Measurements from ENCODE around the gene RABL6.
"Not testable (repeated sequence)": the region's sequence is repeated elsewhere in the genome, so short reads cannot be mapped to it uniquely, and the experiment has no call there.

RABL6 gene

GRCh38 chr9:136794281-136794999 is 13.3 kb upstream of the RABL6 start:
- ATAC-seq = no peak

GRCh38 chr9:136795000-136795348 is 12.8 kb upstream of the RABL6 start:
- TF ChIP-seq CSDC2 (CRISPR knock-in tag; IDR thresholded peaks at IDR 0.05) (no peak), GLIS3 (CRISPR knock-in tag; IDR thresholded peaks at IDR 0.05) (no peak), ZFP3 (CRISPR knock-in tag; IDR thresholded peaks at IDR 0.05) (no peak)
- ATAC-seq = no peak

More at GRCh38 chr9:136794281-136794999, 13.3 kb upstream of the RABL6 start:
- no peak for TF ChIP-seq ZFP3 (CRISPR knock-in tag; IDR thresholded peaks at IDR 0.05)
- no peak for TF ChIP-seq ARNTL (CRISPR knock-in tag; IDR thresholded peaks at IDR 0.05; ENCODE audit: borderline replicate concordance, low read depth)
- TF ChIP-seq TSHZ2 (CRISPR knock-in tag; IDR thresholded peaks at IDR 0.05) = no peak
- TF ChIP-seq ESRRG (CRISPR knock-in tag; IDR thresholded peaks at IDR 0.05) = no peak
- TF ChIP-seq RARB (CRISPR knock-in tag; IDR thresholded peaks at IDR 0.05) = no peak
- TF ChIP-seq TOX (CRISPR knock-in tag; IDR thresholded peaks at IDR 0.05; ENCODE audit: borderline replicate concordance) = no peak
- no peak for TF ChIP-seq OSR1 (CRISPR knock-in tag; IDR thresholded peaks at IDR 0.05)
- no peak for TF ChIP-seq ZNF8 (CRISPR knock-in tag; IDR thresholded peaks at IDR 0.05)
- no peak for TF ChIP-seq BACH2 (CRISPR knock-in tag; IDR thresholded peaks at IDR 0.05; ENCODE audit: borderline replicate concordance)
- TF ChIP-seq PPARA (CRISPR knock-in tag; IDR thresholded peaks at IDR 0.05; ENCODE audit: borderline replicate concordance) = no peak
- TF ChIP-seq POU6F1 (CRISPR knock-in tag; IDR thresholded peaks at IDR 0.05; ENCODE audit: borderline replicate concordance, low read depth) = no peak
- TF ChIP-seq SNAI2 (CRISPR knock-in tag; IDR thresholded peaks at IDR 0.05) = no peak
- TF ChIP-seq TCF4 (CRISPR knock-in tag; IDR thresholded peaks at IDR 0.05; ENCODE audit: borderline replicate concordance) = no peak
- TF ChIP-seq CSDC2 (CRISPR knock-in tag; IDR thresholded peaks at IDR 0.05) = no peak
- no peak for TF ChIP-seq CSRNP3 (CRISPR knock-in tag; IDR thresholded peaks at IDR 0.05)
- TF ChIP-seq CREB5 (CRISPR knock-in tag; IDR thresholded peaks at IDR 0.05; ENCODE audit: low read depth) = no peak

GRCh38 chr9:136796238-136796774 is 11.4 kb upstream of the RABL6 start, which contains the start of gene CCDC183:
Gene CCDC183 (plus strand): TSS chr9:136796338. CDS start chr9:136796398, 60 bp downstream.
- ATAC-seq = no peak
- TF ChIP-seq ZFP3 (CRISPR knock-in tag; IDR thresholded peaks at IDR 0.05) (0 out of 2 replicates have a peak, but pooled peaks have one; percentile 26), ARNTL (CRISPR knock-in tag; IDR thresholded peaks at IDR 0.05; ENCODE audit: borderline replicate concordance, low read depth) (no peak)

- peak; percentile 13; the same call in 1 of the 2 replicates for TF ChIP-seq TCF4 (CRISPR knock-in tag; IDR thresholded peaks at IDR 0.05; ENCODE audit: borderline replicate concordance)
- not testable (repeated sequence) for ATAC-seq
Measured at GRCh38 chr9:136796775-136797347, 10.9 kb upstream of the RABL6 start.

- no peak for ATAC-seq
- no peak for TF ChIP-seq BACH2 (CRISPR knock-in tag; IDR thresholded peaks at IDR 0.05; ENCODE audit: borderline replicate concordance)
- TF ChIP-seq POU6F1 (CRISPR knock-in tag; IDR thresholded peaks at IDR 0.05; ENCODE audit: borderline replicate concordance, low read depth) = no peak
- TF ChIP-seq ZNF70 (CRISPR knock-in tag; IDR thresholded peaks at IDR 0.05) = no peak
- TF ChIP-seq TOX (CRISPR knock-in tag; IDR thresholded peaks at IDR 0.05; ENCODE audit: borderline replicate concordance) = no peak
- TF ChIP-seq ZNF565 (CRISPR knock-in tag; conservative IDR thresholded peaks at IDR 0.05; ENCODE audit: low read depth) = no peak
- TF ChIP-seq ZNF8 (CRISPR knock-in tag; IDR thresholded peaks at IDR 0.05) = no peak
- no peak for TF ChIP-seq TSHZ2 (CRISPR knock-in tag; IDR thresholded peaks at IDR 0.05)
- TF ChIP-seq ESRRG (CRISPR knock-in tag; IDR thresholded peaks at IDR 0.05) = no peak
- TF ChIP-seq ZC3H10 (CRISPR knock-in tag; IDR thresholded peaks at IDR 0.05) = no peak
- no peak for TF ChIP-seq ZFP3 (CRISPR knock-in tag; IDR thresholded peaks at IDR 0.05)
- TF ChIP-seq RARB (CRISPR knock-in tag; IDR thresholded peaks at IDR 0.05) = no peak
Measured at GRCh38 chr9:136798708-136799078, 9.1 kb upstream of the RABL6 start.

Data from SK-N-SH treated with all-trans-retinoic acid at 6 μM for 48 hours (cell line).